PFSK-1 (cell line): ENCODE results near the gene IRX2.

ENCODE experiments used
- FOXP2 ChIP-seq: optimal IDR thresholded peaks from 2 replicates; pipeline ENCODE3; 2011; ENCODE audit warnings: borderline replicate concordance, control low read depth, inconsistent platforms; ENCODE audit not compliant: insufficient read depth; ENCODE audit errors: extremely low read length, extremely low read depth
- POLR2AphosphoS5 ChIP-seq: IDR thresholded peaks from 2 replicates; pipeline ENCODE4 v1.6.1; 2012; ENCODE audit warnings: low read depth, mild to moderate bottlenecking, control low read depth, low read length, moderate library complexity
- REST ChIP-seq, 2 experiments: IDR thresholded peaks; 2 replicates each; pipeline versions ENCODE4 v1.6.1 to v1.8.0; 2011 to 2012; ENCODE audit warnings: low read depth in 2 of 2, low read length in 2 of 2, control low read depth in 1 of 2, inconsistent platforms in 1 of 2, mild to moderate bottlenecking in 1 of 2, moderate library complexity in 1 of 2; ENCODE audit not compliant: insufficient read depth in 1 of 2
- SIN3A ChIP-seq: IDR thresholded peaks from 2 replicates; pipeline ENCODE4 v1.6.1; 2012; ENCODE audit warnings: mild to moderate bottlenecking, low read length, moderate library complexity, borderline replicate concordance; ENCODE audit not compliant: insufficient read depth
- TAF1 ChIP-seq: IDR thresholded peaks from 2 replicates; pipeline ENCODE4 v1.6.1; 2012; ENCODE audit warnings: low read length, control low read depth, borderline replicate concordance; ENCODE audit not compliant: insufficient read depth

Gene IRX2

DNA sequence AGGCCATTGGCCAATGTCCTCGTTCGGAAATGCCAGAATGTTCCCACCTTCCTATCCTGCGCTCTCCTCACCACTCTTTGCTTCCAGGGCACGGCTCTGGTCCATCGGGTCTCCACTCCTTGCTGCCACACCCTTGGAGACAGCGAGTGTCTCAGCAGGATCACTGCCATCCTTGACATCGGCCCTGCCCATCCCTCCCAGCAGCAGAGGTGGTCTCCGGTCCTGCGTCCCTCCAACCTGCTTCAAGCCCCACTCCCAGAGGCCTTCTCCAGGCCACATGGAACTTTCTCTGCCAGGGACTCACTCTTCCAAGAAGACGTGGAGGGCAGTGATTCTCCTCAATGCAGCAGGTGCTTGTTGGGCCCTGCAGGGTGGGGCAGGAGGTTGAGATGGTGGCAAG lies 42.7 kb downstream of the IRX2 start:
- TF ChIP-seq FOXP2 (no peak), POLR2AphosphoS5 (no peak), TAF1 (no peak), REST (IDR thresholded peaks at IDR 0.05; ENCODE audit: insufficient read depth in 1 of 2, low read depth in 2 of 2, low read length in 2 of 2) (no peak), SIN3A (no peak)

DNA sequence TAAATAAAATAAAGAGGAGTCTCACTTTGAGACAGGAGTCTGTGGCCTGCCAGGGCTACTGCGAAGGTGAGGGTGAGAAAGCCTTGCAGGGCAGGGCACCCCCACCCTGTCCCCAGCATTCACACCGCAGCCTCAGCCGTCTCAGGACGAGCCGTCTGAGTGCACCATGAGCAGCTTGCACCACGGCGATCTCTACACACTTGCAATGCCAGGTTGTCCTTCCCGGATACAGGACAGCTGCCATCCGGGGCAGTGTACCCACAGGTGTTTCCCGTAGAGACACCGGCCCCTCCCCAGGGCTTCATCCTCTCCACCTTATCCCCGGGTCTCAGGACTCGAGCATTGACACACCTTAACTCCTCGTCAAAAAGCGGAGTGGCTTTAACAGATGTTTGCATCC lies 43.3 kb downstream of the IRX2 start:
- TF ChIP-seq TAF1 (no peak), FOXP2 (no peak), REST (IDR thresholded peaks at IDR 0.05; ENCODE audit: insufficient read depth in 1 of 2, low read depth in 2 of 2, low read length in 2 of 2) (no peak), SIN3A (no peak), POLR2AphosphoS5 (no peak)

DNA sequence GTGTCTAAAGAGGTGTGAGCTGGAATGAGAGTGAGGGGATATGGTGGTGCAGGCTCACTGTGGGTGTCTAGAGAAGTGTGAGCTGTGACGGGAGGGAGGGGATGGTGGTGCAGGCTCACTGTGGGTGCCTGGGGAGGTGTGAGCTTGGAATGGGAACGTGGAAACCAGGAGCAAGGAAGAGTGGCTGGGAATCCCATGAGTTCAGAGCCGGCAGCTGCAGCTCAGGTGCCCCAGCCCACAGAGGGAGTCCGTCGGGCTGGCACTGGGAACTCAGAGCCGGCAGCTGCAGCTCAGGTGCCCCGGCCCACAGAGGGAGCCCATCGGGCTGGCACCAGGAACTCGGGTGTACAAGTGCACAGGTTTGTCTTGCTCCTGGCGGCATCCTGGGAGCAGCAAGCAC lies 45.6 kb downstream of the IRX2 start:
- no peak for TF ChIP-seq REST (IDR thresholded peaks at IDR 0.05; ENCODE audit: insufficient read depth in 1 of 2, low read depth in 2 of 2, low read length in 2 of 2)
- TF ChIP-seq FOXP2 = no peak
- TF ChIP-seq SIN3A = no peak
- TF ChIP-seq TAF1 = no peak
- TF ChIP-seq POLR2AphosphoS5 = no peak

DNA sequence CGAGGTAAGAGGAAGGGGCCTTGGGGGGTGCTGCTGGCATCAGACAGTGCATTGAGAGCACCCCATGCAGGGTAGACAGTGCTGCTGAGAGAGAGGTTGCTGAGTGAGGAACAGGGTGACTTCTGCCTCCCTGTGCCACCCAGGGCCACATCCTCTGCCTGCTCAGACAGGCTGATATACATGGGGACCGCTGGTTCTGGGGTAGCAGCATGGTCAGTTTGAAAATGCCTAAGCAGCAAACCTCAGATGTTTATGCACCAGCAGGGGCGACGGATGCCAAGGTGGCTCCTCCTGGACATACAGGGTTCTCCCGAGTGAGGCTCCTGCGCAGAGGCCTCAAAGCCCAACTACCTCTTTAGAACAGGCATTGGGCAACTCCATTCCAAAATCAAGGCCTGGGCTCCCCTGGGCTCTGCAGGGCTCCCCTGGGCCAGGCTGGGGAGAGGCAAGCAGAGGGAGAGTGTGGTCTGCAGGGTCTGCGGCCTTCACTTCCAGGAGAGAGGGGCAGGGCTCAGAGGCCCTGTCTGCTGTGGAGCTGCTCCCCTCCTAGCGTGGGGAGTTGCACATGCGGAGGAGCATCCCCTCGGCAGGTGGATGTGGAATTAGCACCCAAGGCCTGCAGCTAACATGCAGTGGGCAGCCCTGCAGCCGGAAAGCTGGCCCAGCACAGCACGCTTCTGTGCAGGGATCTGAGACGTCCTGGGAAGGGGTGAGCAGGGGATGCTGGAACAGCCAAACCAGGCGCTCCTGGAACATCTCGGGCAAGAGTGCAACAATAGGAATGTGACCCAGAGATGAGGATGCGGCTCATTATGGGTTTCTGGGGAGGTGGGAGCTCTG lies 46.5 kb downstream of the IRX2 start:
- TF ChIP-seq SIN3A (no peak), TAF1 (no peak), REST (IDR thresholded peaks at IDR 0.05; ENCODE audit: insufficient read depth in 1 of 2, low read depth in 2 of 2, low read length in 2 of 2) (no peak), POLR2AphosphoS5 (no peak), FOXP2 (no peak)
